Measurements from ENCODE around the gene HTR6.

DNA sequence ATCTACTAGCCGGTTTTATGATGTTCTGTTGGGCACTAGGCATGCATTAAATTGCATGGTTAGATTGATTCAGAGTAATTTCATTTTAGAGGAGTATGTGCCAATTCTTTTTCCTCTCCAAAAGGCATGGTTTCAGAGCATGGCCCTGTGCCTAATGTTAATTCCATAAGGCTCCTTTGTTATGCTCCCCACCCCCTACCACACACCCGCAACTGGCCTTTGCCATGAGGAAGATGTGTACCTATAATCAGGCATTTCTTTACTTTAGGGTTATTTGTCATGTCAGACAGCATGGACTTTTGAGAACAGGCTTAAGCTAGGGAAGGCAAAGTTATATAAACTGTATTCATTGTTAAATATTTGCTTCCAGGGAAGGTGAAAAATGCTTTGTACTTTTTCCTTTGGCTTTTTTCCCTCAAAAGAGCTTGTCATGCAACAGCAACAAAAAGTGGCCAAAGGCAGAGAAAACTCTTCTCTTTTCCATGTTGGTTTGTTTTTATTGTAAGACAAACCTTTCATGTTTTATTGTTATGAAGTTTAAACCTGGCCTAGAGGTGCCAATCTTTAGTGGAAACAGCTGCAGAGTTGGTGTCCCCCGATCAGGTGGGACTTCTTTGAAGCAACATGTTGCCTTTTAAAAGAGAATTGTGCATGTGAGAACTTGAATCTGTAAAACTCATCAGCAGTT is 44.8 kb upstream of the HTR6 start:
- TF ChIP-seq EZH2 (IDR thresholded peaks at IDR 0.05; ENCODE audit: insufficient read depth, poor library complexity, severe bottlenecking): no peak
- TF ChIP-seq EZH2phosphoT487 (IDR thresholded peaks at IDR 0.05; ENCODE audit: insufficient read depth, low read depth): no peak
